ENCODE results near the gene GRK7.

Gene GRK7

GRCh38 chr3:141810161-141810560 is 47.0 kb downstream of the GRK7 start:
- no peak overlapping the region for H3K9ac ChIP-seq
- H3K79me2 ChIP-seq (ENCODE audit: insufficient read depth, low read depth), result no peaks in the 10 kb centered on the region
- no peaks in the 10 kb centered on the region for H3K36me3 ChIP-seq (ENCODE audit: insufficient read depth)
- no peaks in the 10 kb centered on the region for H4K20me1 ChIP-seq (ENCODE audit: insufficient read depth)
- H2AFZ ChIP-seq (ENCODE audit: low read depth), result no peak overlapping the region
- H3K27ac ChIP-seq, result no peak overlapping the region
- no peaks in the 10 kb centered on the region for H3K4me1 ChIP-seq (ENCODE audit: low read depth, poor library complexity, severe bottlenecking)
- no peaks in the 10 kb centered on the region for H3K27me3 ChIP-seq (ENCODE audit: insufficient read depth, low read depth)
- H3K4me3 ChIP-seq (IDR thresholded peaks at IDR 0.05; ENCODE audit: insufficient read depth, low read depth, low read length), result no peak overlapping the region
- no peak overlapping the region for H3K4me2 ChIP-seq
- no peak for TF ChIP-seq CTCF (conservative IDR thresholded peaks at IDR 0.05; ENCODE audit: low read depth, low read length)

GRCh38 chr3:141811348-141811747 is 48.1 kb downstream of the GRK7 start:
- Histone ChIP-seq H2AFZ (ENCODE audit: low read depth) (no peak overlapping the region), H3K79me2 (ENCODE audit: insufficient read depth, low read depth) (no peaks in the 10 kb centered on the region), H3K27ac (no peak overlapping the region), H3K4me1 (ENCODE audit: low read depth, poor library complexity, severe bottlenecking) (no peaks in the 10 kb centered on the region), H4K20me1 (ENCODE audit: insufficient read depth) (no peaks in the 10 kb centered on the region), H3K9ac (no peak overlapping the region), H3K4me2 (no peak overlapping the region), H3K4me3 (IDR thresholded peaks at IDR 0.05; ENCODE audit: insufficient read depth, low read depth, low read length) (no peak overlapping the region), H3K36me3 (ENCODE audit: insufficient read depth) (no peaks in the 10 kb centered on the region), H3K27me3 (ENCODE audit: insufficient read depth, low read depth) (no peaks in the 10 kb centered on the region)
- no peak for TF ChIP-seq CTCF (conservative IDR thresholded peaks at IDR 0.05; ENCODE audit: low read depth, low read length)

GRCh38 chr3:141812084-141812483 is 48.9 kb downstream of the GRK7 start:
- no peaks in the 10 kb centered on the region for H3K36me3 ChIP-seq (ENCODE audit: insufficient read depth)
- H3K27ac ChIP-seq, result no peak overlapping the region
- no peak overlapping the region for H2AFZ ChIP-seq (ENCODE audit: low read depth)
- H3K4me3 ChIP-seq (IDR thresholded peaks at IDR 0.05; ENCODE audit: insufficient read depth, low read depth, low read length), result no peak overlapping the region
- no peaks in the 10 kb centered on the region for H3K4me1 ChIP-seq (ENCODE audit: low read depth, poor library complexity, severe bottlenecking)
- no peak overlapping the region for H3K9ac ChIP-seq
- no peaks in the 10 kb centered on the region for H4K20me1 ChIP-seq (ENCODE audit: insufficient read depth)
- H3K79me2 ChIP-seq (ENCODE audit: insufficient read depth, low read depth), result no peaks in the 10 kb centered on the region
- H3K27me3 ChIP-seq (ENCODE audit: insufficient read depth, low read depth), result no peaks in the 10 kb centered on the region
- H3K4me2 ChIP-seq, result no peak overlapping the region
- TF ChIP-seq CTCF (conservative IDR thresholded peaks at IDR 0.05; ENCODE audit: low read depth, low read length), result no peak

DNA sequence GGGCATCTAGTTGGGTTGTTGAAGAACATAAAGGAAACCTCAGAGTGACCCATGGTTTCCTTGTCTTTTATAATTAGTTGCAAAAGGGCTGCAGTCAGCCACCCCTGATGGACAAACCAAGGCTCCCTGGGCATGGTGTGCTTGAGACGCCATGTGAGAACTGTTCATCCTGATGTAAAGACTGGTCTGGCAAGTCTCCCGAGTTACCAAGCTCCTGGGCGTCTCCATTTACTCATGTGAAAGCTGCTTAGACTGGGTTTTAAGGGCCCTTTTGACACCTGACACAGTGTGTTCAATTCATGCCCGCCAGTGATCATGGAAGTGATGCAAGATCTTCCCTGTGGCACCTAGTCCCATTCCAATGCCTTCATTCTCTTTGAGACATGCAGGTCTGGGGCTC is 49.4 kb downstream of the GRK7 start:
- no peak overlapping the region for H3K27ac ChIP-seq
- TF ChIP-seq CTCF (conservative IDR thresholded peaks at IDR 0.05; ENCODE audit: low read depth, low read length), result no peak
- H4K20me1 ChIP-seq (ENCODE audit: insufficient read depth), result no peaks in the 10 kb centered on the region
- no peak overlapping the region for H3K9ac ChIP-seq
- H3K4me2 ChIP-seq, result no peak overlapping the region
- no peaks in the 10 kb centered on the region for H3K4me1 ChIP-seq (ENCODE audit: low read depth, poor library complexity, severe bottlenecking)
- H3K36me3 ChIP-seq (ENCODE audit: insufficient read depth), result no peaks in the 10 kb centered on the region
- no peaks in the 10 kb centered on the region for H3K27me3 ChIP-seq (ENCODE audit: insufficient read depth, low read depth)
- H3K4me3 ChIP-seq (IDR thresholded peaks at IDR 0.05; ENCODE audit: insufficient read depth, low read depth, low read length), result no peak overlapping the region
- H2AFZ ChIP-seq (ENCODE audit: low read depth), result no peak overlapping the region
- no peaks in the 10 kb centered on the region for H3K79me2 ChIP-seq (ENCODE audit: insufficient read depth, low read depth)
